Caco-2 (cell line): ENCODE results near the gene PLP2. TPM values are rescaled to one million over a fixed set of nuclear protein-coding genes. Genes with fewer than 3 reads are reported as not detected.
A peak's percentile ranks its signal among the peaks of the same experiment; 100 is the strongest.
"Not testable (repeated sequence)": the region's sequence is repeated elsewhere in the genome, so short reads cannot be mapped to it uniquely, and the experiment has no call there.

Experiments
- BruUV-seq: library from RNA; stranded (reverse); fragments of 400-500 nt; replicated peaks from 2 replicates; lab custom pipeline; 2021; lab: Mats Ljungman, UMichigan
- CTCF ChIA-PET: fragments of 300-600 bp; sonication (Branson Sonifier 250); formaldehyde crosslinking; loops from one replicate; lab custom pipeline; 2022; ENCODE audit warnings: antibody characterized with exemption; lab: Charles Lee
- POLR2A ChIA-PET: fragments of 300-600 bp; sonication (Branson Sonifier 250); formaldehyde crosslinking; loops from one replicate; lab custom pipeline; 2022; ENCODE audit warnings: antibody characterized with exemption; lab: Charles Lee
- DNase-seq, 2 experiments: peaks; one replicate each; pipeline versions ENCODE4 v3.0.0 to v3.0.0-alpha.2; 2020 to 2022
- H3K27me3 ChIP-seq: replicated peaks from 2 replicates; pipeline ENCODE4 v1.6.0; 2011; ENCODE audit warnings: low read length; ENCODE audit not compliant: control insufficient read depth, insufficient read depth
- H3K36me3 ChIP-seq: 2 replicates; pipeline ENCODE4 v1.5.1; 2011; ENCODE audit warnings: low read length; ENCODE audit not compliant: control insufficient read depth, insufficient read depth
- H3K4me1 ChIP-seq: fragments of 250-450 bp; sonication (Bioruptor Pico); 2 replicates; pipeline ENCODE4 v1.5.1; 2020; ENCODE audit warnings: mild to moderate bottlenecking
- H3K4me3 ChIP-seq: 2 replicates; pipeline ENCODE4 v1.5.1; 2011; ENCODE audit warnings: low read depth, mild to moderate bottlenecking, control low read depth, low read length
- H3K9me3 ChIP-seq: fragments of 250-450 bp; sonication (Bioruptor Pico); 2 replicates; pipeline ENCODE4 v1.5.1; 2020; ENCODE audit warnings: mild to moderate bottlenecking, moderate library complexity
- H3K27ac Mint-ChIP-seq: one replicate; pipeline ENCODE4 v1.8.0; 2022; ENCODE audit warnings: mixed read lengths; ENCODE audit not compliant: unreplicated experiment
- H3K27me3 Mint-ChIP-seq: one replicate; pipeline ENCODE4 v1.8.0; 2022; ENCODE audit warnings: mixed read lengths; ENCODE audit not compliant: insufficient read depth, unreplicated experiment
- H3K36me3 Mint-ChIP-seq: one replicate; pipeline ENCODE4 v1.8.0; 2022; ENCODE audit warnings: mild to moderate bottlenecking, mixed read lengths; ENCODE audit not compliant: insufficient read depth, unreplicated experiment
- H3K4me1 Mint-ChIP-seq: one replicate; pipeline ENCODE4 v1.8.0; 2022; ENCODE audit warnings: low read depth, mixed read lengths; ENCODE audit not compliant: unreplicated experiment
- H3K4me3 Mint-ChIP-seq: one replicate; pipeline ENCODE4 v1.8.0; 2022; ENCODE audit warnings: mild to moderate bottlenecking, moderate library complexity, mixed read lengths; ENCODE audit not compliant: unreplicated experiment
- H3K9me3 Mint-ChIP-seq: one replicate; pipeline ENCODE4 v1.8.0; 2022; ENCODE audit warnings: mixed read lengths; ENCODE audit not compliant: unreplicated experiment
- intact Hi-C: fragments of 100-400 bp; cut with micrococcal nuclease; formaldehyde crosslinking; loops from one replicate; pipeline ENCODE4 v1.10.0; 2022; ENCODE audit not compliant: unreplicated experiment
- total RNA-seq: library from RNA; stranded (reverse); gene quantifications from 2 replicates; pipeline ENCODE4 v1.2.3, GENCODE V29; 2022
- TF ChIP-seq, protein P1 (sequence below), 2 experiments: fragments of 200-600 bp in 1 of 2; IDR thresholded peaks; 1 replicate in 1 of 2; 2 replicates in 1 of 2; pipeline versions ENCODE4 v1.5.1 to v1.8.0; 2011 to 2022; ENCODE audit warnings: antibody characterized with exemption in 1 of 2, control low read depth in 1 of 2, inconsistent platforms in 1 of 2, low read depth in 1 of 2, low read length in 1 of 2, mild to moderate bottlenecking in 1 of 2, moderate library complexity in 1 of 2; ENCODE audit not compliant: insufficient read depth in 1 of 2, severe bottlenecking in 1 of 2, unreplicated experiment in 1 of 2

PLP2 gene
- total RNA-seq, 1 experiment from 2014 or later = 54.2 TPM

DNA sequence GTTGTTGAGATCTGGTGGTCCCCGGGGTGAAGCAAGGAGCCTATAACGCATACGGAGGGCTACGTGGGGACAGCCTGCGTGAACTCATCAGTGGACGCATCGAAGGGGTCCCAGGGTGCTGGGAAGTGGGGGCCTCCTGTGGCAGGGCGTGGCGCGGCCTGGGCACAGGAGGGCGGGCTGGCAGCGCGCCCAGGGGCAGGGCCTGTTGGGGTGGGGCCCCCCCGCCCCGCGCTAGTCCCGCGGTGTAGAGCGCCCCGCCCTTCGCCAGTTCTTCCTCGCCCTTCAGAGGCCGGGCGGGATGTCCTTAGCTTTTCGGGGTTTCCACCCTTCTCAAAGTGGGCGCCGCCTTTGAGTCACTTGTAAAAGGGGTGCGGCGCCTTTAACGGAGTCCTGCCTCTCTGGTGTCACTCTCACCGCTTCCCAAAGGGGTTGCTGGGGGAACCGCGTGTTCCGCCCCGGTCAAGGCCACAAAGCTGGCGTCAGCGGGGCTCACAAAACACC, 632 bp downstream of the PLP2 start:
- H3K36me3 ChIP-seq = no peaks in the 10 kb centered on the region
- peak in 1 of 2 experiments; percentile 17 for DNase-seq
- no peak overlapping the region for H3K27ac Mint-ChIP-seq
- no peaks in the 10 kb centered on the region for H3K9me3 ChIP-seq
- TSS peak; percentile 61 for BruUV-seq
- H3K4me1 ChIP-seq = no peaks in the 10 kb centered on the region
- POLR2A ChIA-PET = interaction anchor here (2.1 kb wide), 1 partner anchor 18 kb away, joined by 7 read pairs; no protein-coding TSS in a partner anchor
- CTCF ChIA-PET = interaction anchor here (1.0 to 2.3 kb wide), 2 partner anchors 16 to 18 kb away, joined by 5 to 8 read pairs; no protein-coding TSS in a partner anchor
- TF ChIP-seq, protein P1, sequence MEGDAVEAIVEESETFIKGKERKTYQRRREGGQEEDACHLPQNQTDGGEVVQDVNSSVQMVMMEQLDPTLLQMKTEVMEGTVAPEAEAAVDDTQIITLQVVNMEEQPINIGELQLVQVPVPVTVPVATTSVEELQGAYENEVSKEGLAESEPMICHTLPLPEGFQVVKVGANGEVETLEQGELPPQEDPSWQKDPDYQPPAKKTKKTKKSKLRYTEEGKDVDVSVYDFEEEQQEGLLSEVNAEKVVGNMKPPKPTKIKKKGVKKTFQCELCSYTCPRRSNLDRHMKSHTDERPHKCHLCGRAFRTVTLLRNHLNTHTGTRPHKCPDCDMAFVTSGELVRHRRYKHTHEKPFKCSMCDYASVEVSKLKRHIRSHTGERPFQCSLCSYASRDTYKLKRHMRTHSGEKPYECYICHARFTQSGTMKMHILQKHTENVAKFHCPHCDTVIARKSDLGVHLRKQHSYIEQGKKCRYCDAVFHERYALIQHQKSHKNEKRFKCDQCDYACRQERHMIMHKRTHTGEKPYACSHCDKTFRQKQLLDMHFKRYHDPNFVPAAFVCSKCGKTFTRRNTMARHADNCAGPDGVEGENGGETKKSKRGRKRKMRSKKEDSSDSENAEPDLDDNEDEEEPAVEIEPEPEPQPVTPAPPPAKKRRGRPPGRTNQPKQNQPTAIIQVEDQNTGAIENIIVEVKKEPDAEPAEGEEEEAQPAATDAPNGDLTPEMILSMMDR (IDR thresholded peaks at IDR 0.05; ENCODE audit: insufficient read depth in 1 of 2, low read depth in 1 of 2, low read length in 1 of 2, severe bottlenecking in 1 of 2, unreplicated experiment in 1 of 2) = no peak
- H3K9me3 Mint-ChIP-seq = no peaks in the 10 kb centered on the region
- peaks cover 12% of the 10 kb centered on the region for H3K36me3 Mint-ChIP-seq
- H3K4me3 ChIP-seq = peak overlapping the region; percentile 63
- H3K27me3 ChIP-seq = no peaks in the 10 kb centered on the region
- no peaks in the 10 kb centered on the region for H3K27me3 Mint-ChIP-seq
- intact Hi-C loops = loop anchor here (10.0 kb wide), 1 partner anchor 62 kb away; the partner anchor contains the start of genes CACNA1F and CCDC22
- H3K4me1 Mint-ChIP-seq = peaks cover 14% of the 10 kb centered on the region
- peak overlapping the region; percentile 86 for H3K4me3 Mint-ChIP-seq

DNA sequence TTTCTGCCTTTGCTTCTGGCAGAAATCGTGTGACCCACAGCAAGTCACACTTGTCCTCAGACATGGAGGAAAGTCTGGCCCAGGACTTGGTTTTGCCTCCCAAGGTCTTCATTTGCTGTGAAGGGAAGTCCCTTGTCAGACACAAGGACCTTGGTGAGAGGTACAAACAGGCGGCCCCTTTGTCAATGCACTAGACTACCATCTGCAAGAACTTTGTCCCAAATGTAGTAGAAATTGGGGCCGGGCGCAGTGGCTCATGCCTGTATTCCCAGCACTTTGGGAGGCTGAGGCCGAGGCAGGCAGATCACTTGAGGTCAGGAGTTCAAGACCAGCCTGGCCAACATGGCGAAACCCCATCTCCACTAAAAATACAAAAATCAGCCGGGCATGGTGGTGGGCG, 1.8 kb downstream of the PLP2 start:
- POLR2A ChIA-PET, CTCF ChIA-PET, H3K4me3 ChIP-seq: not testable (repeated sequence)

DNA sequence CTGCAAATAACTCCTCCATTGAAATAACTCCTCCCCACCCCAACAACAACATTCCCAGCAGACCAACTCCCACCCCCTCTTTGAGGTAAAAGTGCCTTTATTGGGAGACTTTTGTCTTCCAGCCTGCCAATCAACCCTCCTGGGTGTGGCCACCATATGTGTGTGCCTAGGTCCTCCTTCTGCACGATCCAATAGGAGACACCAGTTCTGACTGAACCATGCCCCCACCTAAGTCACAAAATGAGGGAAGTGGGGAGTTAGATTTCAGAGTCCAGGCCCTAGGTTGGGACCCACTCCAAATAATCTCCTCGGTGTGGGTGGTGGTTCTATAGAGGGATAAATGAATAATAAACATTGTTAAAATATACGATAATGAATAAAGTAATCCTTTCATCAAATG, 3.0 kb downstream of the PLP2 start:
- no peaks in the 10 kb centered on the region for H3K36me3 ChIP-seq
- BruUV-seq = no TSS peak
- no peak for DNase-seq
- Mint-ChIP-seq H3K4me1 (peaks cover 14% of the 10 kb centered on the region), H3K9me3 (no peaks in the 10 kb centered on the region), H3K36me3 (peaks cover 16% of the 10 kb centered on the region), H3K27me3 (no peaks in the 10 kb centered on the region), H3K4me3 (peak overlapping the region; percentile 28), H3K27ac (no peak overlapping the region)
- TF ChIP-seq, protein P1 (IDR thresholded peaks at IDR 0.05; ENCODE audit: insufficient read depth in 1 of 2, low read depth in 1 of 2, low read length in 1 of 2, severe bottlenecking in 1 of 2, unreplicated experiment in 1 of 2) = no peak
- intact Hi-C loops = loop anchor here (10.0 kb wide), 1 partner anchor 60 kb away; the partner anchor contains the start of genes CACNA1F and CCDC22
- no peaks in the 10 kb centered on the region for H3K4me1 ChIP-seq
- H3K9me3 ChIP-seq = no peaks in the 10 kb centered on the region
- CTCF ChIA-PET = no interaction called here
- H3K4me3 ChIP-seq = no peak overlapping the region
- no peaks in the 10 kb centered on the region for H3K27me3 ChIP-seq
- POLR2A ChIA-PET = no interaction called here

More for the DNA sequence above, 1.8 kb downstream of the PLP2 start:
- not testable (repeated sequence) for H3K9me3 Mint-ChIP-seq, H3K27me3 ChIP-seq, H3K27ac Mint-ChIP-seq, BruUV-seq, H3K4me1 ChIP-seq, H3K36me3 ChIP-seq, DNase-seq, H3K27me3 Mint-ChIP-seq, H3K9me3 ChIP-seq
- peak overlapping the region; percentile 86 for H3K4me3 Mint-ChIP-seq
- H3K4me1 Mint-ChIP-seq = peaks cover 14% of the 10 kb centered on the region
- H3K36me3 Mint-ChIP-seq = peaks cover 16% of the 10 kb centered on the region
- intact Hi-C loops = loop anchor here (10.0 kb wide), 1 partner anchor 61 kb away; the partner anchor contains the start of genes CACNA1F and CCDC22
